Measurements from ENCODE around the gene DNAJC4. TPM values are rescaled to one million over a fixed set of nuclear protein-coding genes. Genes with fewer than 3 reads are reported as not detected.
A peak's percentile ranks its signal among the peaks of the same experiment; 100 is the strongest.

Gene DNAJC4
- total and polyA plus RNA-seq, 2 of the 8 experiments (the other 6 are each of a cell fraction or from before 2014, with no cell fraction given) = 14.6 to 31.0 TPM

DNA sequence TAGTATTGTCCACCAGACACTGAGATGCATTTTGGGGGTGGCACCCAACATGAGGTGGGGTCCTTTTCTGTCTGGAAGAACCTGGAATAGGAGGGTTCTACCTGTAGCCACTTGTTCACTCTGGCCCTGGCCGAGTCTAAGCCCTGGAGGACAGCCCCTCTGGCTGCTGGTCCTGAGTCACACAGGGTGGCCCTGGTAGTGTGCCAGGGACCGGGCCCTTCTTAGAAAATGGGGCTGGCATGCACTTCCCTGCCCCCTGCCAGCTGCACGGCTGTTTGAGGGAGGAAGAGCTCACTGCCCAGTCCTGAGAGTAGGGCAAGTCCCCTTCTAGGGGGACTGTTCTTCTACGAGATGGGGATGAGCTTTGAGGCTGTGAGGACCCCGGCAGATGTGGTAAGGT, 23.1 kb downstream of the DNAJC4 start:
- Histone ChIP-seq H2BK12ac (ENCODE audit: low read depth, low read length) (0 out of 2 replicates have a peak overlapping the region, but pooled peaks have one; percentile 60), H2BK20ac (ENCODE audit: low read length) (no peak overlapping the region; the same call in 1 of the 2 replicates), H3K23ac (ENCODE audit: insufficient read length) (no peak overlapping the region), H3K27ac (ENCODE audit: low read depth, low read length) (no peak overlapping the region), H3K14ac (ENCODE audit: insufficient read length) (no peak overlapping the region), H4K91ac (replicated peaks; ENCODE audit: insufficient read length, low read length) (no peak overlapping the region), H2BK5ac (ENCODE audit: low read depth, low read length) (no peak overlapping the region), H3K79me1 (ENCODE audit: low read depth, low read length) (peaks cover 2% of the 10 kb centered on the region; the same call in 1 of the 2 replicates), H3K56ac (replicated peaks; ENCODE audit: insufficient read length, low read depth, low read length) (no peak overlapping the region), H3K9ac (replicated peaks in 1 of 4; ENCODE audit: extremely low read depth in 1 of 4, low read depth in 3 of 4, low read length in 3 of 4) (no peak overlapping the region), H3K4me2 (ENCODE audit: insufficient read depth in 1 of 2, low read depth in 2 of 2, low read length in 2 of 2) (peak overlapping the region in 1 of 2 experiments; percentile 73; a peak in 2 of 4 replicates), H2AFZ (ENCODE audit: low read length) (no peak overlapping the region), H3K4ac (replicated peaks; ENCODE audit: insufficient read length, low read depth, low read length) (no peak overlapping the region), H2BK120ac (replicated peaks; ENCODE audit: low read depth, low read length) (no peak overlapping the region), H4K5ac (ENCODE audit: insufficient read length, low read depth, low read length) (no peak overlapping the region), H3K9me3 (ENCODE audit: insufficient read depth in 2 of 2, low read depth in 1 of 2, low read length in 1 of 2) (no peaks in the 10 kb centered on the region), H3K23me2 (ENCODE audit: low read depth, low read length) (peaks cover 10% of the 10 kb centered on the region; the same call in 1 of the 2 replicates), H3K18ac (ENCODE audit: extremely low read depth, low read length) (no peak overlapping the region), H3K27me3 (replicated peaks in 1 of 4; ENCODE audit: control insufficient read depth in 3 of 4, extremely low read depth in 1 of 4, insufficient read depth in 3 of 4, low read length in 3 of 4) (no peaks in the 10 kb centered on the region), H4K20me1 (replicated peaks in 1 of 2; ENCODE audit: control insufficient read depth in 1 of 2, insufficient read depth in 2 of 2, low read length in 2 of 2) (peaks cover 9 to 22% of the 10 kb centered on the region in 2 experiments), H3K79me2 (ENCODE audit: control insufficient read depth in 1 of 2, insufficient read depth in 2 of 2, low read length in 2 of 2) (peaks cover 0 to 23% of the 10 kb centered on the region in 2 experiments; a peak in 1 of 4 replicates), H3K4me3 (ENCODE audit: extremely low read depth in 1 of 4, insufficient read depth in 2 of 4, low read depth in 3 of 4, low read length in 4 of 4) (no peak overlapping the region; a peak in 1 of 8 replicates), H2AK5ac (ENCODE audit: low read depth, low read length) (0 out of 2 replicates have a peak overlapping the region, but pooled peaks have one; percentile 54), H2BK15ac (ENCODE audit: low read length) (no peak overlapping the region), H4K8ac (ENCODE audit: extremely low read depth, insufficient read depth, low read length) (no peak overlapping the region), H3K36me3 (ENCODE audit: control insufficient read depth in 2 of 4, insufficient read depth in 4 of 4, low read length in 3 of 4) (peaks cover 9 to 35% (median 18%) of the 10 kb centered on the region in 4 experiments), H3K4me1 (replicated peaks in 1 of 4; ENCODE audit: control insufficient read depth in 3 of 4, insufficient read depth in 4 of 4, low read length in 3 of 4) (peaks cover 0 to 31% (median 26%) of the 10 kb centered on the region in 4 experiments; a peak in 6 of 7 replicates)
- DNase-seq (ENCODE audit: low read depth in 1 of 2, low spot score in 2 of 2) (no peak), FAIRE-seq (no peak)
- ChIA-PET CTCF (ENCODE audit: partially characterized antibody) (interaction anchor here (0.8 to 5.9 kb wide), 7 partner anchors 11 to 102 kb away, joined by 3 to 62 read pairs (median 4); no protein-coding TSS in a partner anchor), POLR2A (ENCODE audit: partially characterized antibody) (interaction anchor here (0.7 to 7.1 kb wide), 3 partner anchors 9 to 13 kb away, joined by 3 to 101 read pairs (median 36); partner anchors contain the start of genes FKBP2 and PPP1R14B)
- 88% methylated on average over 5 of the region's 5 CpGs; no CpG with 5 or more reads in 1 of the 2 experiments for WGBS, 2 experiments (ENCODE audit: extremely low coverage in 1 of 2, insufficient coverage in 1 of 2, insufficient read length in 1 of 2, insufficient replicate concordance in 2 of 2, low coverage in 1 of 2, low lambda C conversion rate in 2 of 2, missing lambda C conversion rate in 1 of 2)
- no peak for TF ChIP-seq HDAC2 (IDR thresholded peaks at IDR 0.05; ENCODE audit: borderline replicate concordance in 1 of 2, low read depth in 2 of 2, low read length in 2 of 2)
- TF ChIP-seq TAF7 (optimal IDR thresholded peaks at IDR 0.05; ENCODE audit: borderline replicate concordance, low read depth, low read length) = no peak
- TF ChIP-seq GABPA (IDR thresholded peaks at IDR 0.05; ENCODE audit: borderline replicate concordance, insufficient read depth, low read length) = no peak
- TF ChIP-seq TBP (IDR thresholded peaks at IDR 0.05; ENCODE audit: low read depth, low read length) = no peak
- TF ChIP-seq POLR2AphosphoS5 (IDR thresholded peaks at IDR 0.05; ENCODE audit: low read depth, low read length) = no peak
- TF ChIP-seq SIRT6 (IDR thresholded peaks at IDR 0.05; ENCODE audit: low read length) = no peak
- TF ChIP-seq POU5F1 (IDR thresholded peaks at IDR 0.05; ENCODE audit: low read depth, low read length) = no peak
- TF ChIP-seq NANOG (IDR thresholded peaks at IDR 0.05; ENCODE audit: insufficient read depth, low read depth, low read length, poor library complexity, severe bottlenecking) = no peak
- no peak for TF ChIP-seq MAFK (IDR thresholded peaks at IDR 0.05; ENCODE audit: low read depth, low read length)
- no peak for TF ChIP-seq YY1 (IDR thresholded peaks at IDR 0.05; ENCODE audit: low read depth, low read length)
- TF ChIP-seq RXRA (IDR thresholded peaks at IDR 0.05; ENCODE audit: insufficient read depth, low read depth, low read length) = no peak
- no peak for TF ChIP-seq ASH2L (IDR thresholded peaks at IDR 0.05; ENCODE audit: low read length)
- no peak for TF ChIP-seq E2F6 (IDR thresholded peaks at IDR 0.05)

Measured in H1 (cell line).